ENCODE results near the gene GPR143. TPM values are rescaled to one million over a fixed set of nuclear protein-coding genes. Genes with fewer than 3 reads are reported as not detected.

The GPR143 gene
- total and polyA plus RNA-seq, 9 of the 15 experiments (the other 6 are each of a cell fraction or from before 2014, with no cell fraction given) = not detected

GRCh38 chrX:9785944-9786797 lies 20.5 kb upstream of the GPR143 start, which contains the start of gene SHROOM2:
TSS of gene SHROOM2 (plus strand) at chrX:9786429. CDS start at chrX:9786546, 117 bp downstream.
- peak in 3 of 4 experiments; percentile 14 to 37 (median 27) for DNase-seq (ENCODE audit: extremely low read depth in 1 of 4, low spot score in 3 of 4)
- H2AFZ ChIP-seq (ENCODE audit: low read depth, low read length) = no peak within 1 kb of the TSS
- TF ChIP-seq ZBTB5 (IDR thresholded peaks at IDR 0.05) (no peak), FOXA3 (CRISPR knock-in tag; conservative IDR thresholded peaks at IDR 0.05 in 1 of 2, IDR thresholded peaks at IDR 0.05 in 1 of 2) (no peak), PYGO2 (tag; IDR thresholded peaks at IDR 0.05) (no peak), EP300 (IDR thresholded peaks at IDR 0.05; ENCODE audit: low read length) (no peak), HNRNPK (IDR thresholded peaks at IDR 0.05; ENCODE audit: low read depth, low read length, poor library complexity, severe bottlenecking) (no peak)
- TF ChIP-seq, protein P1, sequence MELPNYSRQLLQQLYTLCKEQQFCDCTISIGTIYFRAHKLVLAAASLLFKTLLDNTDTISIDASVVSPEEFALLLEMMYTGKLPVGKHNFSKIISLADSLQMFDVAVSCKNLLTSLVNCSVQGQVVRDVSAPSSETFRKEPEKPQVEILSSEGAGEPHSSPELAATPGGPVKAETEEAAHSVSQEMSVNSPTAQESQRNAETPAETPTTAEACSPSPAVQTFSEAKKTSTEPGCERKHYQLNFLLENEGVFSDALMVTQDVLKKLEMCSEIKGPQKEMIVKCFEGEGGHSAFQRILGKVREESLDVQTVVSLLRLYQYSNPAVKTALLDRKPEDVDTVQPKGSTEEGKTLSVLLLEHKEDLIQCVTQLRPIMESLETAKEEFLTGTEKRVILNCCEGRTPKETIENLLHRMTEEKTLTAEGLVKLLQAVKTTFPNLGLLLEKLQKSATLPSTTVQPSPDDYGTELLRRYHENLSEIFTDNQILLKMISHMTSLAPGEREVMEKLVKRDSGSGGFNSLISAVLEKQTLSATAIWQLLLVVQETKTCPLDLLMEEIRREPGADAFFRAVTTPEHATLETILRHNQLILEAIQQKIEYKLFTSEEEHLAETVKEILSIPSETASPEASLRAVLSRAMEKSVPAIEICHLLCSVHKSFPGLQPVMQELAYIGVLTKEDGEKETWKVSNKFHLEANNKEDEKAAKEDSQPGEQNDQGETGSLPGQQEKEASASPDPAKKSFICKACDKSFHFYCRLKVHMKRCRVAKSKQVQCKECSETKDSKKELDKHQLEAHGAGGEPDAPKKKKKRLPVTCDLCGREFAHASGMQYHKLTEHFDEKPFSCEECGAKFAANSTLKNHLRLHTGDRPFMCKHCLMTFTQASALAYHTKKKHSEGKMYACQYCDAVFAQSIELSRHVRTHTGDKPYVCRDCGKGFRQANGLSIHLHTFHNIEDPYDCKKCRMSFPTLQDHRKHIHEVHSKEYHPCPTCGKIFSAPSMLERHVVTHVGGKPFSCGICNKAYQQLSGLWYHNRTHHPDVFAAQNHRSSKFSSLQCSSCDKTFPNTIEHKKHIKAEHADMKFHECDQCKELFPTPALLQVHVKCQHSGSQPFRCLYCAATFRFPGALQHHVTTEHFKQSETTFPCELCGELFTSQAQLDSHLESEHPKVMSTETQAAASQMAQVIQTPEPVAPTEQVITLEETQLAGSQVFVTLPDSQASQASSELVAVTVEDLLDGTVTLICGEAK (IDR thresholded peaks at IDR 0.05) = no peak
- TF ChIP-seq, protein P1 (CRISPR knock-in tag; IDR thresholded peaks at IDR 0.05) = no peak

More at GRCh38 chrX:9785944-9786797, 20.5 kb upstream of the GPR143 start, which contains the start of gene SHROOM2:
- H3K9me1 ChIP-seq (ENCODE audit: control insufficient read depth, insufficient read depth, low read length) = no peaks in the 10 kb centered on the region
- in situ Hi-C loops (cut with MboI) (no loop called here), intact Hi-C loops (cut with micrococcal nuclease) (no loop called here)
- 21% methylated on average over 21 of the region's 132 CpGs for WGBS (ENCODE audit: insufficient coverage, low coverage, missing lambda C conversion rate)
- POLR2A ChIA-PET = no interaction called here
- H3K27ac ChIP-seq (ENCODE audit: extremely low read depth, low read depth, low read length) = no peak within 1 kb of the TSS
- ATAC-seq = no peak
- no TSS peak for BruUV-seq (replicated peaks)
- no peak for FAIRE-seq
- CTCF ChIA-PET (ENCODE audit: low intra/inter-chr PET ratio) = no interaction called here
- no peaks in the 10 kb centered on the region for H3K79me2 ChIP-seq (ENCODE audit: control insufficient read depth, insufficient read depth, low read length)
- H3K9ac ChIP-seq (ENCODE audit: insufficient read depth in 1 of 2, low read depth in 2 of 2, low read length in 2 of 2) = no peak within 1 kb of the TSS
- peaks cover 0 to 6% of the 10 kb centered on the region in 2 experiments; a peak in 3 of 5 replicates for H3K27me3 ChIP-seq (ENCODE audit: control insufficient read depth in 2 of 2, insufficient read depth in 2 of 2, low read length in 2 of 2)
- no peak within 1 kb of the TSS for H3K4me3 ChIP-seq
- H4K20me1 ChIP-seq (replicated peaks; ENCODE audit: control insufficient read depth, insufficient read depth, low read length) = no peaks in the 10 kb centered on the region
- no peak within 1 kb of the TSS for H3K4me2 ChIP-seq (ENCODE audit: insufficient read depth, low read length)
- H3K9me3 ChIP-seq (replicated peaks; ENCODE audit: control insufficient read depth, insufficient read depth, low read depth, low read length) = no peaks in the 10 kb centered on the region
- no peaks in the 10 kb centered on the region for H3K36me3 ChIP-seq (ENCODE audit: control insufficient read depth, insufficient read depth, low read length)
- peaks cover 0 to 7% of the 10 kb centered on the region in 2 experiments; a peak in 1 of 5 replicates for H3K4me1 ChIP-seq (replicated peaks in 1 of 2; ENCODE audit: control insufficient read depth in 2 of 2, insufficient read depth in 2 of 2, low read length in 2 of 2)
